B cell (primary cell): ENCODE results near the gene GGN.

Experiments
- CTCF ChIP-seq: fragments of 200-600 bp; IDR thresholded peaks from one replicate; pipeline ENCODE4 v1.8.0; 2022; ENCODE audit warnings: antibody characterized with exemption, mild to moderate bottlenecking
- EZH2 ChIP-seq: IDR thresholded peaks from 2 replicates; pipeline ENCODE4 v1.6.1; 2012; ENCODE audit warnings: borderline replicate concordance, low read depth, mild to moderate bottlenecking, moderate library complexity, low read length; ENCODE audit not compliant: insufficient read depth, poor library complexity, severe bottlenecking

GRCh38 chr19:38412961-38413360 lies 25.1 kb upstream of the GGN start:
- TF ChIP-seq EZH2 (no peak), CTCF (no peak)
